H1 (cell line): ENCODE measurements around the gene DDX19B. TPM values are rescaled to one million over a fixed set of nuclear protein-coding genes. Genes with fewer than 3 reads are reported as not detected.
A peak's percentile ranks its signal among the peaks of the same experiment; 100 is the strongest.

Experiments
- CTCF ChIA-PET: fragments of 300-600 bp; sonication (Branson Sonifier 250); formaldehyde crosslinking; loops from one replicate; lab custom pipeline; 2021; ENCODE audit not compliant: partially characterized antibody; lab: Charles Lee
- POLR2A ChIA-PET: fragments of 300-600 bp; sonication (Branson Sonifier 250); formaldehyde crosslinking; loops from one replicate; lab custom pipeline; 2021; ENCODE audit warnings: inconsistent platforms; ENCODE audit not compliant: partially characterized antibody; lab: Charles Lee
- DNase-seq, 2 experiments: peaks; one replicate each; pipeline versions ENCODE4 v3.0.0 to v3.0.0-alpha.2; 2010 to 2022; ENCODE audit warnings: low spot score in 2 of 2, low read depth in 1 of 2, mixed read lengths in 1 of 2
- FAIRE-seq: peaks from 2 replicates; lab custom pipeline; 2011; peaks lifted over from hg19 to GRCh38; lab: Jason Lieb, UNC
- H2AFZ ChIP-seq: 2 replicates; pipeline ENCODE4 v1.8.1; 2012; ENCODE audit warnings: low read length, inconsistent platforms
- H2AK5ac ChIP-seq: 2 replicates; pipeline ENCODE4 v1.6.1; 2013; ENCODE audit warnings: low read depth, low read length
- H2BK120ac ChIP-seq: replicated peaks from 2 replicates; pipeline ENCODE3; 2013; ENCODE audit warnings: low read depth, low read length, inconsistent platforms
- H2BK12ac ChIP-seq: 2 replicates; pipeline ENCODE4 v1.6.1; 2013; ENCODE audit warnings: low read depth, low read length
- H2BK15ac ChIP-seq: 2 replicates; pipeline ENCODE4 v1.6.1; 2013; ENCODE audit warnings: low read length
- H2BK20ac ChIP-seq: 2 replicates; pipeline ENCODE4 v1.6.1; 2013; ENCODE audit warnings: low read length
- H2BK5ac ChIP-seq: 2 replicates; pipeline ENCODE4 v1.6.1; 2013; ENCODE audit warnings: low read depth, low read length
- H3K14ac ChIP-seq: 2 replicates; pipeline ENCODE4 v1.6.1; 2013; ENCODE audit warnings: inconsistent platforms; ENCODE audit not compliant: insufficient read length
- H3K18ac ChIP-seq: 2 replicates; pipeline ENCODE4 v1.6.1; 2013; ENCODE audit warnings: low read length; ENCODE audit errors: extremely low read depth
- H3K23ac ChIP-seq: 2 replicates; pipeline ENCODE4 v1.6.1; 2013; ENCODE audit warnings: inconsistent platforms; ENCODE audit not compliant: insufficient read length
- H3K23me2 ChIP-seq: 2 replicates; pipeline ENCODE4 v1.6.1; 2013; ENCODE audit warnings: low read depth, low read length
- H3K27ac ChIP-seq: 2 replicates; pipeline ENCODE4 v1.6.1; 2011; ENCODE audit warnings: low read depth, low read length, inconsistent platforms
- H3K27me3 ChIP-seq, 4 experiments: replicated peaks in 1 of 4; 1 replicate in 1 of 4; 2 replicates in 3 of 4; pipeline versions ENCODE4 v1.6.1 to v1.8.1; 2011 to 2013; ENCODE audit warnings: low read length in 3 of 4, mild to moderate bottlenecking in 3 of 4, inconsistent platforms in 2 of 4, mixed read lengths in 2 of 4, moderate library complexity in 1 of 4; ENCODE audit not compliant: control insufficient read depth in 3 of 4, insufficient read depth in 3 of 4; ENCODE audit errors: extremely low read depth in 1 of 4
- H3K36me3 ChIP-seq, 4 experiments: 2 replicates each; pipeline versions ENCODE4 v1.6.1 to v1.8.1; 2011 to 2013; ENCODE audit warnings: mild to moderate bottlenecking in 4 of 4, low read length in 3 of 4, moderate library complexity in 2 of 4, control low read depth in 1 of 4, inconsistent platforms in 1 of 4; ENCODE audit not compliant: insufficient read depth in 4 of 4, control insufficient read depth in 2 of 4
- H3K4ac ChIP-seq: replicated peaks from 2 replicates; pipeline ENCODE3; 2013; ENCODE audit warnings: low read length, low read depth, mixed read lengths, inconsistent platforms; ENCODE audit not compliant: insufficient read length
- H3K4me1 ChIP-seq, 4 experiments: replicated peaks in 1 of 4; 1 replicate in 1 of 4; 2 replicates in 3 of 4; pipeline versions ENCODE4 v1.6.1 to v1.8.1; 2011 to 2013; ENCODE audit warnings: low read length in 3 of 4, inconsistent platforms in 2 of 4, mixed read lengths in 1 of 4; ENCODE audit not compliant: insufficient read depth in 4 of 4, control insufficient read depth in 3 of 4
- H3K4me2 ChIP-seq, 2 experiments: 2 replicates each; pipeline versions ENCODE4 v1.6.1 to v1.8.1; 2011 to 2013; ENCODE audit warnings: low read depth in 2 of 2, low read length in 2 of 2, control low read depth in 1 of 2, inconsistent platforms in 1 of 2, mild to moderate bottlenecking in 1 of 2; ENCODE audit not compliant: insufficient read depth in 1 of 2
- H3K4me3 ChIP-seq, 4 experiments: fragments of 200-600, 300-600 bp in 1 of 4; sonication (generic), shearing (Covaris generic), sonication (Bioruptor Twin) in 1 of 4; 2 replicates each; pipeline versions ENCODE4 v1.5.1 to v1.8.1; 2011 to 2016; ENCODE audit warnings: low read length in 4 of 4, low read depth in 3 of 4, control low read depth in 2 of 4, inconsistent platforms in 2 of 4, mild to moderate bottlenecking in 2 of 4, mixed read lengths in 1 of 4, moderate library complexity in 1 of 4; ENCODE audit not compliant: insufficient read depth in 2 of 4; ENCODE audit errors: extremely low read depth in 1 of 4
- H3K56ac ChIP-seq: replicated peaks from 2 replicates; pipeline ENCODE3; 2013; ENCODE audit warnings: low read depth, mild to moderate bottlenecking, mixed read lengths, low read length, inconsistent platforms; ENCODE audit not compliant: insufficient read length
- H3K79me1 ChIP-seq: 2 replicates; pipeline ENCODE4 v1.6.1; 2013; ENCODE audit warnings: low read depth, low read length, control low read depth
- H3K79me2 ChIP-seq, 2 experiments: 2 replicates each; pipeline versions ENCODE4 v1.6.1 to v1.8.1; 2012 to 2013; ENCODE audit warnings: low read length in 2 of 2, mild to moderate bottlenecking in 2 of 2, inconsistent platforms in 1 of 2; ENCODE audit not compliant: insufficient read depth in 2 of 2, control insufficient read depth in 1 of 2
- H3K9ac ChIP-seq, 4 experiments: replicated peaks in 1 of 4; 1 replicate in 1 of 4; 2 replicates in 3 of 4; pipeline versions ENCODE4 v1.6.1 to v1.8.1; 2011 to 2013; ENCODE audit warnings: low read depth in 3 of 4, low read length in 3 of 4, control low read depth in 2 of 4, mild to moderate bottlenecking in 2 of 4, moderate library complexity in 2 of 4, inconsistent platforms in 1 of 4; ENCODE audit errors: extremely low read depth in 1 of 4
- H3K9me3 ChIP-seq, 2 experiments: 2 replicates each; pipeline versions ENCODE4 v1.6.1 to v1.8.1; 2012 to 2013; ENCODE audit warnings: mild to moderate bottlenecking in 2 of 2, moderate library complexity in 2 of 2, control low read depth in 1 of 2, inconsistent platforms in 1 of 2, low read depth in 1 of 2, low read length in 1 of 2, mixed read lengths in 1 of 2; ENCODE audit not compliant: insufficient read depth in 2 of 2
- H4K20me1 ChIP-seq, 2 experiments: replicated peaks in 1 of 2; 2 replicates each; pipeline versions ENCODE3 to v1.8.1; 2011 to 2013; ENCODE audit warnings: inconsistent platforms in 2 of 2, low read length in 2 of 2, mild to moderate bottlenecking in 1 of 2; ENCODE audit not compliant: insufficient read depth in 2 of 2, control insufficient read depth in 1 of 2
- H4K5ac ChIP-seq: 2 replicates; pipeline ENCODE4 v1.6.1; 2013; ENCODE audit warnings: low read length, low read depth, mixed read lengths, inconsistent platforms; ENCODE audit not compliant: insufficient read length
- H4K8ac ChIP-seq: 2 replicates; pipeline ENCODE4 v1.8.0; 2013; ENCODE audit warnings: mild to moderate bottlenecking, moderate library complexity, low read length, inconsistent platforms; ENCODE audit not compliant: insufficient read depth; ENCODE audit errors: extremely low read depth
- H4K91ac ChIP-seq: replicated peaks from 2 replicates; pipeline ENCODE3; 2013; ENCODE audit warnings: low read length, mixed read lengths, inconsistent platforms; ENCODE audit not compliant: insufficient read length
- CHD2 ChIP-seq: IDR thresholded peaks from 2 replicates; pipeline ENCODE4 v1.6.1; 2012; ENCODE audit warnings: low read length, improper control_type of control experiment
- POLR2AphosphoS5 ChIP-seq: IDR thresholded peaks from 2 replicates; pipeline ENCODE4 v1.6.1; 2011; ENCODE audit warnings: low read depth, low read length
- WGBS, 2 experiments: shearing (Covaris generic) in 1 of 2; methylation state at CpG; one replicate each; pipeline versions ENCODE4 v1.1.6 to v1.1.7; 2013 to 2015; ENCODE audit warnings: low lambda C conversion rate in 2 of 2, mixed read lengths in 2 of 2, inconsistent platforms in 1 of 2, low coverage in 1 of 2, missing lambda C conversion rate in 1 of 2; ENCODE audit not compliant: insufficient replicate concordance in 2 of 2, insufficient coverage in 1 of 2, insufficient read length in 1 of 2; ENCODE audit errors: extremely low coverage in 1 of 2, missing lambda C conversion rate in 1 of 2; 5-methylcytosine and 5-hydroxymethylcytosine counted together
- polyA plus RNA-seq, 7 experiments: library from polyadenylated mRNA; depleted of rRNA in 3 of 7; stranded (reverse) in 5 of 7; unstranded in 2 of 7; fragments of >200 nt in 5 of 7; fragments of 200-250 nt in 2 of 7; gene quantifications; 1 replicate in 5 of 7; 2 replicates in 1 of 7; 4 replicates in 1 of 7; pipeline versions ENCODE4 v1.2.1 to v1.2.3, GENCODE V29; 2011 to 2013; ENCODE audit warnings: missing spikeins in 2 of 7, mixed read lengths in 2 of 7
- total RNA-seq: library from RNA; stranded (reverse); fragmentation: NEBNext Ultra II Directional; extraction: Animal tissue kit (Norgen Biotek cat#: 25700); gene quantifications from 2 replicates; pipeline ENCODE4 v1.2.1, GENCODE V29; 2021

The DDX19B gene
- total and polyA plus RNA-seq, 2 of the 8 experiments (the other 6 are each of a cell fraction or from before 2014, with no cell fraction given): 40.5 to 42.7 TPM

- Histone ChIP-seq H3K4me3 (no peak overlapping the region), H3K23me2 (peaks cover 8% of the 10 kb centered on the region; the same call in 1 of the 2 replicates), H4K91ac (no peak overlapping the region), H3K9me3 (no peaks in the 10 kb centered on the region), H3K9ac (no peak overlapping the region), H3K18ac (no peak overlapping the region), H2BK5ac (no peak overlapping the region), H4K5ac (no peak overlapping the region), H2BK20ac (no peak overlapping the region), H3K79me2 (peaks cover 0 to 13% of the 10 kb centered on the region in 2 experiments; a peak in 2 of 4 replicates), H4K8ac (no peak overlapping the region), H3K27me3 (no peaks in the 10 kb centered on the region), H3K79me1 (no peaks in the 10 kb centered on the region), H2BK15ac (no peak overlapping the region), H3K4me2 (no peak overlapping the region), H3K56ac (no peak overlapping the region), H3K4me1 (no peaks in the 10 kb centered on the region; a peak in 1 of 7 replicates), H2BK12ac (no peak overlapping the region), H2AFZ (no peak overlapping the region), H2AK5ac (no peak overlapping the region), H3K4ac (no peak overlapping the region), H3K27ac (no peak overlapping the region), H2BK120ac (no peak overlapping the region), H3K14ac (no peak overlapping the region), H3K23ac (no peak overlapping the region), H4K20me1 (no peaks in the 10 kb centered on the region), H3K36me3 (peaks cover 5 to 39% (median 17%) of the 10 kb centered on the region in 4 experiments)
- TF ChIP-seq CHD2 (no peak), POLR2AphosphoS5 (0 out of 2 replicates have a peak, but pooled peaks have one; percentile 28)
- WGBS, 2 experiments: 87% methylated on average over 16 of the region's 16 CpGs; no CpG with 5 or more reads in 1 of the 2 experiments
- ChIA-PET POLR2A (interaction anchor here (0.7 to 1.4 kb wide), 9 partner anchors 7 to 149 kb away, joined by 3 to 5 read pairs (median 3); partner anchors contain the start of genes DDX19A and FCSK), CTCF (interaction anchor here (13.5 kb wide), 1 partner anchor 97 kb away, joined by 117 read pairs; no protein-coding TSS in a partner anchor)
- no peak for DNase-seq
- no peak for FAIRE-seq
Observed at GRCh38 chr16:70375636-70376611, 76.9 kb downstream of the DDX19B start.
